ENCODE data around the gene MARS1.
"Not testable (repeated sequence)": the region's sequence is repeated elsewhere in the genome, so short reads cannot be mapped to it uniquely, and the experiment has no call there.

The MARS1 gene

DNA sequence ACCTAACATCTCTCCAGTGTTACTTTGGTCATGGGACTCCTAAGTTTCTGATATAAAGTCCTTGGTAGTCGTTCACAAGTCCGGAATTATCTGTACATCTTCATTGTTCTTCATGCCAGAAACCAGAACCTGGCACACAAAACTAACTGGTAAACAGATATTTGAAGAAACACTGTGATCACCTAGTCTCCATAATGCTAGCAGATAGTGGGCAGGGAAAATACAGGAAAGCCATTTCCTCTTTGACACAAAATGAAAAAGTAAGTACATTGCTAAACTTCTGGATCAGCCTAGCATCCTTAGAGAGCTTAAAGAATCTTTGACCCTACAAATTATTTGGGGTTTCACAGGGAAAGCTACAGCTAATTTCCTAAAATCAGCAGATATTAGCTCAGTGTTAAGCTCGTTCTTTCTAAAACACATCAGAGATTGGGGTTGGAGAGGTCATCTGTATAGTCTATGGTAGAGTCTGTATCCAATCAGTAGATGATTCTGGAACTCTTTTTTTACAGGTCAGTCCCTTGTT is 27.6 kb downstream of the MARS1 start:
- DNase-seq (ENCODE audit: insufficient read length, low spot score) (no peak), FAIRE-seq (no peak)

DNA sequence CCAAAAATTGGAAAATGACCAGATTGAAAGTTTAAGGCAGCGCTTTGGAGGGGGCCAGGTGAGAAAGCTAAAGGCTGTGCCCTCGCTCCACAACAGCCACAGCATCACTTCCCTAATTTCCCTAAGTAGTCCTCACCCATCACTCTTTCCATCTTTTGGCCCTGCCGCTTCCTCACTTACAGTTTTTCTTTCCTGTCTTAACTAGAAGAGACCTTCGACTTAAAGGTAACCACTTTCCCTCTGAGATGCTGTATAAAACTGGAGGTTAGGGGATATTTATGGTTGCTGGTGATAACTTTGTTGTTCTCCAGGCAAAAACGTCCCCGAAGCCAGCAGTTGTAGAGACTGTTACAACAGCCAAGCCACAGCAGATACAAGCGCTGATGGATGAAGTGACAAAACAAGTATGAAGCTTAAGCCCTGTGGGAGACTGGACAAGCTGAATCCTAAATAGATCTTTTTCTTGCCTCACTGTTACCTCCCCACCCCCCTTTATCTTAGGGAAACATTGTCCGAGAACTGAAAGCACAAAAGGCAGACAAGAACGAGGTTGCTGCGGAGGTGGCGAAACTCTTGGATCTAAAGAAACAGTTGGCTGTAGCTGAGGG is 28.2 kb downstream of the MARS1 start:
- DNase-seq (ENCODE audit: insufficient read length, low spot score) (no peak), FAIRE-seq (no peak)

DNA sequence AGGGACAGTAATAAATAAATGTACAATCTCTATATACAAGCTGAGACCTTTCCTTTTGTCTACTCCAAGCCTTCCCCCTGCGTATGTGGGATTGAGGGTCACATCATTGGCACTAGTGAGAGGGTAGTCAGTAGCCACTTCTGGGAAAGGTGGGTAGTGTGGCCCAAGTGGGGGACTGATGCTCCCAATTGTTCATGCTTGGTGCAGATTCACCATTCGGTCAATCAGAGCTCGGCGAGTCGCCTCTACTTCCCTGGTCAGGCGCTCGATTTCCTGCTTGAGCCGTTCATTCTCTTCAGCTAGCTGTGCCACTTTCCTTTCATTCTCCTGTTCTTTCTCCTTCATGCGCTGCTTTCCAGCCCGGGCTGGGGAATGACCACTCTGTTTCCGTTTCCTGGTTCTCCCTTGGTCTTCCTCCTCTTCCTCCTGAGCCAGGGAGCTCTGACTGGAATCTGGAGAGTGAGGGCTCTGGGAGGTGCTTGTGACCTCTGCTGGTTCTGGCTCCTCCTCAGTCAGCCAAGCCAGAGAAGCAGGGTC is 28.8 kb downstream of the MARS1 start:
- FAIRE-seq (no peak), DNase-seq (ENCODE audit: insufficient read length, low spot score) (no peak)

DNA sequence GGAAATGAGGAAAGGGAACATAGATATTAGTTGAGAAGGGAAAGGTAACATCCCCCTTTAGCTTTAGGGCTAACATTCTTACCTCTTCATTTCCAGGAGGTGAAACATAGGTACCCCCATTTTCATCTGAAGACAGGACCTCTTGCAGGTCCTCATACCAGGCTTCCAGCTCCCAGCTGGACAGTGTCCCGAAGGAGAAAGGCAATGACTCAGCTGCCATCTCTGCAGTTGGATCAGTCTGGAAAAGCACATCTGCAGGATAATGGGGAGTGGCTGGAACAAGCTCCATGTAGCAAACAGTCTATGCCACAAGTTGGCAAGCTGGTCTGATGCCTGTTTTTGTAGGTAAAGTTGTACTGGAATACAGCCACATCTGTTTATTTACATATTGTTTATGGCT is 29.3 kb downstream of the MARS1 start:
- no peak for FAIRE-seq
- DNase-seq (ENCODE audit: insufficient read length, low spot score), result no peak

DNA sequence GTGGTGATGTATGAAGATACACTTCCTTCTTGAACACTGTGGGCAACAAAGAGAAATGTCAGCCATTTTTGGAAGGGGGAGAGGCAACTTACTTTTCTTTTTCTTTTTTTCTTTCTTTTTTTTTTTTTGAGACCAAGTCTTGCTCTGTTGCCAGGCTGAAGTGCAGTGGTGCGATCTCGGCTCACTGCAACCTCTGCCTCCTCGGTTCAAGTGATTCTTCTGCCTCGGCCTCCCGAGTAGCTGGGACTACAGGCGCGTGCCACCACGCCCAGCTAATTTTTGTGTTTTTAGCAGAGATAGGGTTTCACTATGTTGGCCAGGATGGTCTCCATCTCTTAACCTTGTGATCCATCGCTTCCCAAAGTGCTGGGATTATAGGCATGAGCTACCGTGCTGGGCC is 29.9 kb downstream of the MARS1 start:
- DNase-seq (ENCODE audit: insufficient read length, low spot score); FAIRE-seq: not testable (repeated sequence)

DNA sequence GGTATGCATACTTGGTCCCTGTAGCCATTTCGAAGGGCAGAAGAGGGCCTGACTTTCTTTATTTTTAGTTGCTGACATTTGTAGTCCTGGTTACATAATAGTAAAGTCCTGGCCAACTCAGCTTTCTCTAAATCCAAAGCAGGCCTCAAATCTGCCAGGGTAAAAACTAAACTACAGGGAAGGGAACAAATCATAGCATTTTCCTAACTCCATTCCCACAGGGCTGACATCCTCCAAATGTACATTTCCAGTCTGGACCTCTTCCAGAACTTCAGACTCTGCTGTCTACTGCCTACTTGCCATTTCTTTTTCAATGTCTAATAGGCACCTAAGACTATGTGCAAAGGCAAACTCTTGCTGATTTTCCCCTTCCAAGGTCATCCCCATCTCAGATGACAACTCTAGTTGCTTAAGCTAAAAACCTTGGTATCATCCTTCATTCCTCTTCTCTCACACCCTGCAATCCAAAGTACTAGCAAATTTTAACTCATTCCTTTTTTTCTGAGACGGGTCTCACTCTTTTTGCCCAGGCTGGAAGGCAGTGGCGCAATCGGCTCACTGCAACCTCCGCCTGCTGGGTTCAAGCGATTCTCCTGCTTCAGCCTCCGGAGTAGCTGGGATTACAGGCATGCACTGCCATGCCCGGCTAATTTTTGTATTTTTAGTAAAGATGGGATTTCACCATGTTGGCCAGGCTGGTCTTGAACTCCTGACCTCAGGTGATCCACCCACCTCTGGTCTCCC is 30.5 kb downstream of the MARS1 start:
- DNase-seq (ENCODE audit: insufficient read length, low spot score) (no peak), FAIRE-seq (no peak)

DNA sequence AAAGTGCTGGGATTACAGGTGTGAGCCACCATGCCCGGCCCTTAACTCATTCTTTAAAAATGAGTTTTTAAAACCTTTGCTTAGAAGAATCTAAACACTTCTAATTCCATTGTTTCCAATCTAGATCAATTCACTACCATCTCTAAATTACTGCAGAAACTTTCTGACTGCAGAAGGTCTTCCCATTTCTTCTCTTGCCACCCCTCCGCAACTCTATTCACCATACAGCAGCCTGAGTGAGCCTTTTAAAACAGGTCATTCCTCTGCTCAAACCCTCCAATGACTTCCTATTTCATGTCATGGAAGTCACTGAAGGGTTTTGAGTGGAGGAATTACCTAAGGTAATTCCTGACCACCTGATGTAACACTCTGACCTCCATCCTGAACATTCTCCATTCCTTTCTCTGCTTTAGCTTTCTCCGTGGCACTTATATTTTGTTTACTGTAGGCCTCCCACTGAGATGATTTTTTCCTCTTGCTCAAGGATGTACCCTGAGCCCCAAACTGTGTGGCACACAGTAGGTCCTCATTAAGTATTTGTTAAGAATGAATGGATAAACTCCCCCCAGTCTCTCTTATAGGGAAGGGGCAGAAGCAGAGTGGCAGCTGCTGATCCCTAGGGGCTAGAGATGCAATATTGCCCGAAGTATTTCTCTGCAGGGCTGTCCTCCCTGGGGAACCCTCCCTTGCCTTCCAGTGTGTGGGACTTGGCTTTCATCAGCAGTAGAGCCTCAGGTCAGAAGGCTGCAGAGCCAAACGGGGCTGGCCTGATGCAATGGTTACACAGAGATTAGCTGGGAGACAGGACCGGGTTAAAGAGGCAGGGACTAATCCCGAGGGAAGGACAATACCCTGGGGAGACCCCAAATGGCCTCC is 31.3 kb downstream of the MARS1 start:
- FAIRE-seq (no peak), DNase-seq (ENCODE audit: insufficient read length, low spot score) (no peak)

DNA sequence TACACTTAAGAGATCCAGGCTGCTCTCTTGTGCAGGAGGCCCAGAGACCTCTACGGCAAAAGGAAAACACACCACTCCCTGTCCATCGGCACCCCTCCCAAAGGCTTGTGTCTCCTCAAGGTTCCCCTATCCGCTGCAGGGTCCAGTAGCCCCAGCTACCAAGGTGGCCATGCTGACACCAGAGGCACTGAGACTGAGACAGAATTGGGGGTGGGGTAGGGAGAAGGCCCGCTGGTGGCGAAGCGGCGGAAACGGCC is 31.9 kb downstream of the MARS1 start:
- no peak for DNase-seq (ENCODE audit: insufficient read length, low spot score)
- no peak for FAIRE-seq

DNA sequence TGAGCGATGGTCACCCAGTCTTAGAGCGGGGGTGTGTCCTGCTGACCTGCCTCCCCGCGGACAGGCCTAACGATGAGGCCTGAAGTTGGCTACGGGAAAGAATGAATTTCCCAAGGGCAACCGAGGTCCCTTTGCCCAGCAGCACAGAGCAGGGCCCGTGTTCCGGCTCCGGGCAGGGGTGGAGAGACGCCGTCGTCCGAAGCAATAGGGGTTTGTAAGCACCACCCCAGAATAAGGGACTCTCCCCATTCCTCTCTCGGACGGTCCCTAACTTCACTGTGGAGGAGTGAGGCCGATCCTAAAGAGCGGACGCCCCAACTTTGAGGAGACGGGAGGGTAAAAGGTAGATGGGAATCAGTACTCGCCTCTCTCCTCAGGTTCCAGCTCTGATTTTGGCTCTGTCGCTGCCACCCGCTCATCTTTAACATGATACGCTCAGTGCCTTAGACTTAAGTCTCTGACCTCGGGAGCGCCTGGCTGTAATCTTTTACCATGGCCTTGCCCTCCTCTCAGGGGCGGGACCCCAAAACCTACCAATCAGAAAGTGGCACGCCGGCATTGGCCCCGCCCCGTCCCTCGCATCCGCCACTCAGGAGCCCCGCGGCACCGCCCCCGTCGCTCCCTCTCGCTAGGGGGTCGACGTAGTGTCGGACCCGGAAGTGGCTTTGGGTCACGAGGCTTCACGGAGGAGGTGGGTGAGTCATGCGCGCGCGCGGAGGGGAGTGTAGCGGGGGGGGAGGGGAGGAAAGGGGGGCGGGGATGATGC is 32.4 kb downstream of the MARS1 start, which contains the start of gene DDIT3:
TSS of gene DDIT3 (minus strand) at position 462 of the 766 bp plus-strand sequence. CDS start 3,108 bp downstream, outside the sequence.
- DNase-seq (ENCODE audit: insufficient read length, low spot score) (peak; percentile 77), FAIRE-seq (peak; percentile 95)

DNA sequence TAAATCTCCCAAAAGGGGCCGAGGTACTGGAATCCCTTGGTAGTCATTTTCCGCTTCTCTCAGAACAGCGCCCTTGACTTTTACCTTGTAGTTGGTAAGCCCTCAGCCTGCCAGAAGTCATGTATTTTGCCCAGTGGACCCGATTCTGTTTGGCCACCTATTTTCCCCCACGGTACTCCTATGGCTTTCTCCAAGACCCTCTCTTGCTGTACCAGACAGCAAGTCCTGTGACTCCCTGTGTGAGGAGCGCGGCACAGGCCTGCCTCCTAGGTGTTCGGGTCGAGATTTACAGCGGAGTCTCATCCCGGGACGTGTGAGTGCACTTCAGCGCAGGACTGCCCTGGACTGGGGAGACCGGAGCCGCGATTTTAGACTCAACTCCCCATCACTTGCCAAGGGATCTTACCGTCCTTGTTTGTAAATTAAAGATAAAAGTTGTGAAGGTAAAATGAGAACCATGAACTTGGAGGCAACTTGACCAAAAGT is 33.7 kb downstream of the MARS1 start:
- DNase-seq (ENCODE audit: insufficient read length, low spot score) (no peak), FAIRE-seq (no peak)

DNA sequence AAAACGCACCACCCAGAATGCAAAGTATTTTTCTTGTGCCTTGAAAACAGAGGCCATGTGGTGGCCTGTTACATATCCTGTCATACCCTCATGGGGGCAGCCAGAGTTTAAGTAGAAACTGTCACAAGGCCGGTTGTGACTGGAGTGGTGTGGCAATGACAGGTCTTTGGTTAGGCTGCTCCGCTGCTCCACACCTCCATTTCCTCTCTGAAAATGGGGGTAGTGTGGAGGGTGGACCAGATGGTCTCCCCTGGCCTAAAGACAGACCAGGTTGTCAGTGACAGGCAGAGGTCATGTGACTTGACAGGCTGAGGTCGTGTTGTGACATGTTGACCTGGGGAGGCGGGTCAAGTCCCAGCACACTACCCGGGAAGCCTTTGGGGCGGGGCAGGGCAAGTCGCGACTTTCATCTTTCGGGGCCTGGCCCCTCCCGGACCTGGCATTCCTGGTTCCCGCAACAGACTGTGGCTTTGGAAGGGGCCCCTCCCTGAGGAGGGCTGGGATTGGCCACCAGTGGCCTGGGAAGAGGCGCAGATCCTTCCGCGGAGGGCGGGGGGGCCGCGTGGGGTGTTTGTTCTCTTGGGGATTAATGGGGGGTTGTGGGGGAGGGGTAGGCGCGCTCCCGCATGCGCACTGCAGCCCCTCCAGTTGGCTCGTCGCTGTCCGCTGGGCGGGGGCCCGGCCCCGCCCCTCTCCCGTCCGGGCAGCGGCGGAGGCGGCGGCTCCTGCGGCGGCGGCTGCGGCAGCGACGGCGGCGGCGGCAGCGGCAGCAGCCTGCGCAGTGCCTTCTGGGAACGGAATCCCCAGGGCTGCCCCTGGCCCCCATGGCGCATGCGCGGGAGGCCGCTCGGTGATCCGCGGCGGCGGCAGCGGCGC is 34.4 kb downstream of the MARS1 start, which contains the start of gene MBD6:
TSS of gene MBD6 (plus strand) at position 814 of the 876 bp plus-strand sequence. CDS start 1,480 bp downstream, outside the sequence.
- DNase-seq (ENCODE audit: insufficient read length, low spot score), result peak; percentile 92
- peak; percentile 88 for FAIRE-seq

DNA sequence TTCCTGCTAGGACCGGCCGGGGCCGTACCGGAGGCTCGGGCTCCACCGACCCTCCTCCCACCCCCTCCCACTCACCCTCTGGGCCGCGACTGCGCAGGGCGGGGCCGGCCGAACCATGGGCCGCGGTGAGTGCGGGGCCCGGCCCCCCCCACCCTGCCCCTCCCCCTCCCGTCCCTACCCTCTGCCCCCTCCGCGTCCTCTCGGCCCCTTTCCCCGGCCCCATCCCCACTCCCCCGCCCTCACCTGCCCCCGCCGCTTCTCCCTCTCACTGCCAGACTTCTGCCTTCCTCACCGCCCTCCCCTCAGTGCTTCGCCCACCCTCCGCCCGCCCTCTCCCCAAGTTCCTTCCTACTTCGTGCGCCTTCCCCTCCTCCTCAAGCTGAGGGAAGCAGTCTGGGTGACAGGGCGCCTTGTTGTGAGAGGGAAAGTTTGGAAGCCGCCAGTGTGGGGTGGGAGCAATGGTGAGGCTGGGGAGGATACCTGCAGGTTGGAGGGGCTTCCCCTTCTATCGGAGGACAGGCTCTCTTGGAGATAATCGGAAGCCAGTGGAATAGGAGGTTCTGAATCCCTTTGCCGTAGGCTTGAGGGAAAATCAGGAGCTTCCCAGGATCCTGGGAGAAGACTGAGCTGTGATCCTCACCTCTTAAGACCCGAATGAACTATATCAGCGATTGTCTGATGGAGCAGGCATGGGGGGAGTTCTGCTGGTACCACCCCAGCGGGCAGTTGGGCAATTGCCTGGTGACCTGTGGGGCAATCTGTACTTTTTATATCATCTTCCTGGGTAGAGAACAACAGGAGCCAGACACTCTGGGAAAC is 35.2 kb downstream of the MARS1 start:
- FAIRE-seq (no peak), DNase-seq (ENCODE audit: insufficient read length, low spot score) (no peak)

DNA sequence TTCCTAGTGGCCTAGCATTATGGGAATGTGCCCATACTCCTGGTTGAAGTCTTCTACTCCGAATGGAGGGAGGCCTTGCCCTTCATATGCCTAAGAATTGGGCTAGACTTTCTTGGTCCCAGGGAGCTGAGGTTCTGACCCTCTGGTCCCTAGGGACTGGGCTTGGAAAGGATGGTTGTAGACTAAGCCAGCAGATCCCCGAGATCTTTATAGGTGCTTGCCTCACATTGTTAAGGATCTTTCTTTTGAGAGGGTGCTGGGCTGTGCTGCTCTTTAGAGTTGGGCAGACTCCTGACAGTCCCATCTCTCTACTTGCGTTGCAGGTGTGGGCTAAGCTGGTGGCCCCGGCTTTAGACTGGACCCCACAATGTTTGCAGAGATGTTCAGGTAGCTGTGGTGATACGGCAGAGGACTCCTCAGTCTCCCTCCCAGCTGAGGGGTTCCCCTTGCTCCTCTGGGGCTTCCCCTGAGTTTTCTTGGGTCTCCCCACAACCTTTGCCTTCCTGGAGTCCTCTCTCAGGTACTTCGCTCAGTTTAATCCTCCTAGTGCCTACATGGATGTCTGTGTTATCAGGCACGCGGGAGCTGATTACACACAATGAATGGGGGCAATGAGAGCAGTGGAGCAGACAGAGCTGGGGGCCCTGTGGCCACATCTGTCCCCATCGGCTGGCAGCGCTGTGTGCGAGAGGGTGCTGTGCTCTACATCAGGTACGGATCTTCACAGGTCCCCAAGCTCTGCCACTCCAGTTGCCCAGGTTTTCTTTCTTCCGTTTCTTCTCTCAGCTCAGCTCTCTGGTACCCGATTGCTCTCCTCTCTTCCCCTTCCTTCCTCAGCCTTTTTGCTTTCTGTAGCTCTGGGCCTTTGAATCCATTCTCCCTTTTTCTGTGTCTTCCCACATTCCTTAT is 36.1 kb downstream of the MARS1 start:
- FAIRE-seq (peak; percentile 63), DNase-seq (ENCODE audit: insufficient read length, low spot score) (no peak)

DNA sequence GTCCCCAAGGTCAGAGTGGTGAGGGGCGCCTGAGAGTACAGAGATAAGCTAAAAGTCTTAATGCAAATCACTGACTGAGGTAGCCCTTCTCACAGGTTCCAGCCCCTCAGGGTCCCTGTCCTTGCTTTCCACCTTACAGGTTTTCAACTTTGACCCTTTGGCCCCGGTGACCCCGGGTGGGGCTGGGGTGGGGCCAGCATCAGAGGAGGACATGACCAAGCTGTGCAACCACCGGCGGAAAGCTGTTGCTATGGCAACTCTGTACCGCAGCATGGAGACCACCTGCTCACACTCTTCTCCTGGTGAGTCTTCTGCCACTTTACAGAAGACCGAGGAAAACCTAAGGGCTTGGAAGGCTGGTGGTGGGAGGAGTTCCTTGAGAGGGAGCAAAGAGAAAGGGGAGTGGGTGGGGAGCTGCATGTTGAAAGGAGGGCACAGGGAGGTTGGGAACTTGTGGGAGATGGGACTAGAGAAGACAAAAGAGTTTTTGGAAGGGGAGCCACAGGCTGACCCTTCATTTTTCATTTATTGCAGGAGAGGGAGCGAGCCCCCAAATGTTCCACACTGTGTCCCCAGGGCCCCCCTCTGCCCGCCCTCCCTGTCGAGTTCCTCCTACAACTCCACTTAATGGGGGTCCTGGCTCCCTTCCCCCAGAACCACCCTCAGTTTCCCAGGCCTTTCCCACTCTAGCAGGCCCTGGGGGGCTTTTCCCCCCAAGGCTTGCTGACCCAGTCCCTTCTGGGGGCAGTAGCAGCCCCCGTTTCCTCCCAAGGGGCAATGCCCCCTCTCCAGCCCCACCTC is 37.1 kb downstream of the MARS1 start:
- FAIRE-seq (no peak), DNase-seq (ENCODE audit: insufficient read length, low spot score) (no peak)

DNA sequence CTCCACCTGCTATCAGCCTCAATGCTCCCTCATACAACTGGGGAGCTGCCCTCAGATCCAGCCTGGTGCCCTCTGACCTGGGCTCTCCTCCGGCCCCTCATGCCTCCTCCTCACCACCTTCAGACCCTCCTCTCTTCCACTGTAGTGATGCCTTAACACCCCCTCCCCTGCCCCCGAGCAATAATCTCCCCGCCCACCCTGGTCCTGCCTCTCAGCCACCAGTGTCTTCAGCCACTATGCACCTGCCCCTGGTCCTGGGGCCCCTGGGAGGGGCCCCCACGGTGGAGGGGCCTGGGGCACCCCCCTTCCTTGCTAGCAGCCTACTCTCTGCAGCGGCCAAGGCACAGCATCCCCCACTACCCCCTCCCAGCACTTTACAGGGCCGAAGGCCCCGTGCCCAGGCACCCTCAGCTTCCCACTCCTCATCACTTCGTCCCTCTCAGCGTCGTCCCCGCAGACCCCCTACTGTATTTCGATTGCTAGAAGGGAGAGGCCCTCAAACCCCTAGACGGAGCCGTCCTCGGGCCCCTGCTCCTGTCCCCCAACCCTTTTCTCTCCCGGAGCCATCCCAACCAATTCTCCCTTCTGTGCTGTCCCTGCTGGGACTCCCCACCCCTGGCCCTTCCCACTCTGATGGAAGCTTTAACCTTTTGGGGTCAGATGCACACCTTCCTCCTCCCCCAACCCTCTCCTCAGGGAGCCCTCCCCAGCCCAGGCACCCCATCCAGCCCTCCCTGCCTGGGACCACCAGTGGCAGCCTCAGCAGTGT is 37.9 kb downstream of the MARS1 start:
- FAIRE-seq, result no peak
- DNase-seq (ENCODE audit: insufficient read length, low spot score), result no peak
